Neuronal stem cell (in vitro differentiated cells): ENCODE results near the gene CEP112.

Experiments used
- DNase-seq: peaks from one replicate; pipeline ENCODE4 v3.0.0-alpha.2; 2013; ENCODE audit warnings: low spot score
- H2AFZ ChIP-seq: one replicate; pipeline ENCODE4 v1.6.1; 2013; ENCODE audit warnings: mild to moderate bottlenecking, low read length, inconsistent platforms
- H2AK5ac ChIP-seq: 2 replicates; pipeline ENCODE4 v1.6.1; 2013; ENCODE audit warnings: low read depth, mild to moderate bottlenecking, inconsistent platforms, low read length, moderate library complexity, mixed read lengths
- H2BK120ac ChIP-seq: 2 replicates; pipeline ENCODE4 v1.6.1; 2013; ENCODE audit warnings: low read depth, mild to moderate bottlenecking, inconsistent platforms, low read length, moderate library complexity, mixed read lengths
- H2BK12ac ChIP-seq: one replicate; pipeline ENCODE4 v1.6.1; 2013; ENCODE audit warnings: low read length, inconsistent platforms
- H2BK15ac ChIP-seq: 2 replicates; pipeline ENCODE4 v1.6.1; 2013; ENCODE audit warnings: mild to moderate bottlenecking, low read length, inconsistent platforms, mixed read lengths
- H2BK5ac ChIP-seq: one replicate; pipeline ENCODE4 v1.6.1; 2013; ENCODE audit warnings: inconsistent platforms, mild to moderate bottlenecking, low read length, moderate library complexity
- H3K14ac ChIP-seq: one replicate; pipeline ENCODE4 v1.6.1; 2013; ENCODE audit warnings: low read length, inconsistent platforms
- H3K18ac ChIP-seq: 2 replicates; pipeline ENCODE4 v1.6.1; 2013; ENCODE audit warnings: low read length, inconsistent platforms
- H3K23ac ChIP-seq: 2 replicates; pipeline ENCODE4 v1.6.1; 2013; ENCODE audit warnings: low read depth, mild to moderate bottlenecking, mixed read lengths, low read length, inconsistent platforms; ENCODE audit not compliant: poor library complexity
- H3K27ac ChIP-seq: replicated peaks from 3 replicates; pipeline ENCODE4 v1.5.1; 2013; ENCODE audit warnings: low read length, inconsistent platforms
- H3K27me3 ChIP-seq, 3 experiments: 2 replicates each; pipeline ENCODE4 v1.6.1; 2013; ENCODE audit warnings: low read length in 3 of 3, mild to moderate bottlenecking in 2 of 3, inconsistent platforms in 1 of 3, low read depth in 1 of 3, mixed read lengths in 1 of 3, moderate library complexity in 1 of 3; ENCODE audit not compliant: control insufficient read depth in 3 of 3, insufficient read depth in 3 of 3
- H3K36me3 ChIP-seq, 2 donors: replicated peaks in 1 of 2; 2 replicates each; pipeline ENCODE4 v1.6.1; 2013; ENCODE audit warnings: low read length in 2 of 2; ENCODE audit not compliant: control insufficient read depth in 2 of 2, insufficient read depth in 2 of 2
- H3K4ac ChIP-seq: 2 replicates; pipeline ENCODE4 v1.6.1; 2013; ENCODE audit warnings: inconsistent platforms, mild to moderate bottlenecking, low read length, moderate library complexity
- H3K4me1 ChIP-seq, 2 donors: 1 replicate in 1 of 2; 2 replicates in 1 of 2; pipeline ENCODE4 v1.6.1; 2013; ENCODE audit warnings: low read length in 2 of 2, low read depth in 1 of 2; ENCODE audit not compliant: control insufficient read depth in 2 of 2, insufficient read depth in 1 of 2
- H3K4me2 ChIP-seq: one replicate; pipeline ENCODE4 v1.6.1; 2013; ENCODE audit warnings: mild to moderate bottlenecking, low read length, inconsistent platforms; ENCODE audit not compliant: insufficient read depth, poor library complexity, severe bottlenecking
- H3K4me3 ChIP-seq, 2 donors: 2 replicates each; pipeline ENCODE4 v1.5.1; 2013; ENCODE audit warnings: low read length in 2 of 2, mild to moderate bottlenecking in 2 of 2, inconsistent platforms in 1 of 2, moderate library complexity in 1 of 2
- H3K79me1 ChIP-seq: one replicate; pipeline ENCODE4 v1.6.1; 2013; ENCODE audit warnings: low read depth, mild to moderate bottlenecking, inconsistent platforms, low read length, moderate library complexity
- H3K9ac ChIP-seq: one replicate; pipeline ENCODE4 v1.6.1; 2013; ENCODE audit warnings: mild to moderate bottlenecking, low read depth, low read length, inconsistent platforms; ENCODE audit not compliant: poor library complexity
- H3K9me3 ChIP-seq, 2 donors: replicated peaks in 1 of 2; 2 replicates each; pipeline versions ENCODE3 to v1.6.1; 2013; ENCODE audit warnings: low read length in 2 of 2, mild to moderate bottlenecking in 2 of 2, inconsistent platforms in 1 of 2, low read depth in 1 of 2, mixed read lengths in 1 of 2, moderate library complexity in 1 of 2; ENCODE audit not compliant: control insufficient read depth in 2 of 2, insufficient read depth in 1 of 2
- H4K8ac ChIP-seq: one replicate; pipeline ENCODE4 v1.6.1; 2013; ENCODE audit warnings: low read depth, mild to moderate bottlenecking, inconsistent platforms, low read length, moderate library complexity
- H4K91ac ChIP-seq: one replicate; pipeline ENCODE4 v1.6.1; 2013; ENCODE audit warnings: low read length, low read depth, mild to moderate bottlenecking, inconsistent platforms; ENCODE audit not compliant: poor library complexity
- WGBS, 2 donors: extraction: QIAGEN DNeasy Blood & Tissue Kit; methylation state at CpG; one replicate each; pipeline ENCODE4 v1.1.7; 2013; ENCODE audit warnings: missing lambda C conversion rate in 2 of 2, mixed read lengths in 1 of 2; ENCODE audit not compliant: insufficient read length in 2 of 2, insufficient replicate concordance in 1 of 2; ENCODE audit errors: extremely low coverage in 2 of 2; 5-methylcytosine and 5-hydroxymethylcytosine counted together

The CEP112 gene

GRCh38 chr17:65750631-65751115, 441.3 kb downstream of the CEP112 start:
- H3K36me3 ChIP-seq, result no peaks in the 10 kb centered on the region
- H3K27ac ChIP-seq, result no peak overlapping the region
- no peak overlapping the region for H3K18ac ChIP-seq
- no peaks in the 10 kb centered on the region for H3K27me3 ChIP-seq
- H3K23ac ChIP-seq, result no peak overlapping the region
- H3K9me3 ChIP-seq, result no peaks in the 10 kb centered on the region
- no peak overlapping the region for H4K8ac ChIP-seq
- no peak overlapping the region for H2AK5ac ChIP-seq
- no peak overlapping the region for H3K9ac ChIP-seq
- H3K14ac ChIP-seq, result no peak overlapping the region
- no peak overlapping the region for H3K4ac ChIP-seq
- no peak overlapping the region for H2BK5ac ChIP-seq
- H3K4me1 ChIP-seq, result no peaks in the 10 kb centered on the region
- H2BK120ac ChIP-seq, result no peak overlapping the region
- no peak overlapping the region for H4K91ac ChIP-seq
- no peak overlapping the region for H2AFZ ChIP-seq
- no CpG with 5 or more reads among the region's 2 CpGs for WGBS, 2 donors
- H3K4me3 ChIP-seq, result no peak overlapping the region
- H3K4me2 ChIP-seq, result no peak overlapping the region
- no peak for DNase-seq
- H2BK12ac ChIP-seq, result no peak overlapping the region
- no peak overlapping the region for H2BK15ac ChIP-seq
- no peaks in the 10 kb centered on the region for H3K79me1 ChIP-seq

- Histone ChIP-seq H3K23ac (no peak overlapping the region), H3K4ac (no peak overlapping the region), H2AK5ac (no peak overlapping the region), H2BK15ac (no peak overlapping the region), H3K9ac (no peak overlapping the region), H2AFZ (no peak overlapping the region), H4K91ac (no peak overlapping the region), H2BK120ac (no peak overlapping the region), H3K9me3 (no peaks in the 10 kb centered on the region), H3K4me3 (no peak overlapping the region), H3K27ac (no peak overlapping the region), H2BK12ac (no peak overlapping the region), H3K79me1 (no peaks in the 10 kb centered on the region), H4K8ac (no peak overlapping the region), H3K4me2 (no peak overlapping the region), H2BK5ac (no peak overlapping the region), H3K14ac (no peak overlapping the region), H3K18ac (no peak overlapping the region), H3K36me3 (no peaks in the 10 kb centered on the region), H3K27me3 (no peaks in the 10 kb centered on the region), H3K4me1 (no peaks in the 10 kb centered on the region)
- no peak for DNase-seq
- WGBS, 2 donors, result no CpG with 5 or more reads among the region's 1 CpG
Observed at GRCh38 chr17:65750166-65750565, 441.8 kb downstream of the CEP112 start.

- Histone ChIP-seq H3K4me3 (no peak overlapping the region), H3K79me1 (no peaks in the 10 kb centered on the region), H2AFZ (no peak overlapping the region), H4K91ac (no peak overlapping the region), H3K14ac (no peak overlapping the region), H3K27me3 (no peaks in the 10 kb centered on the region), H2AK5ac (no peak overlapping the region), H3K4me2 (no peak overlapping the region), H2BK120ac (no peak overlapping the region), H3K9me3 (no peaks in the 10 kb centered on the region), H3K23ac (no peak overlapping the region), H3K18ac (no peak overlapping the region), H3K27ac (no peak overlapping the region), H3K4ac (no peak overlapping the region), H3K4me1 (no peaks in the 10 kb centered on the region), H2BK12ac (no peak overlapping the region), H2BK5ac (no peak overlapping the region), H3K36me3 (no peaks in the 10 kb centered on the region), H3K9ac (no peak overlapping the region), H2BK15ac (no peak overlapping the region), H4K8ac (no peak overlapping the region)
- no peak for DNase-seq
- WGBS, 2 donors, result no CpG with 5 or more reads among the region's 2 CpGs
Observed at GRCh38 chr17:65749479-65749878, 442.5 kb downstream of the CEP112 start.

GRCh38 chr17:65745241-65745640, 446.7 kb downstream of the CEP112 start:
- no peak overlapping the region for H3K4ac ChIP-seq
- no peaks in the 10 kb centered on the region for H3K9me3 ChIP-seq
- no peak overlapping the region for H2AK5ac ChIP-seq
- H3K27ac ChIP-seq, result no peak overlapping the region
- H2AFZ ChIP-seq, result no peak overlapping the region
- no peak overlapping the region for H2BK12ac ChIP-seq
- no peak overlapping the region for H3K18ac ChIP-seq
- no peak overlapping the region for H4K91ac ChIP-seq
- no peak overlapping the region for H4K8ac ChIP-seq
- no peak overlapping the region for H2BK120ac ChIP-seq
- no peak overlapping the region for H2BK5ac ChIP-seq
- no peaks in the 10 kb centered on the region for H3K79me1 ChIP-seq
- H3K23ac ChIP-seq, result no peak overlapping the region
- no peak overlapping the region for H3K9ac ChIP-seq
- H3K4me2 ChIP-seq, result no peak overlapping the region
- no peaks in the 10 kb centered on the region for H3K27me3 ChIP-seq
- H3K36me3 ChIP-seq, result no peaks in the 10 kb centered on the region
- H3K4me1 ChIP-seq, result peaks cover 2 to 8% of the 10 kb centered on the region in 2 donors
- H3K4me3 ChIP-seq, result no peak overlapping the region
- H2BK15ac ChIP-seq, result no peak overlapping the region
- H3K14ac ChIP-seq, result no peak overlapping the region
- DNase-seq, result no peak
